Stimulated activated CD8-positive, alpha-beta memory T cell treated with anti-CD3 and anti-CD28 coated beads, Interleukin-15, amount 100 ng/mL, for 24 hours (primary cell): ENCODE measurements around the gene FXYD6.
A peak's percentile ranks its signal among the peaks of the same experiment; 100 is the strongest.
"Not testable (repeated sequence)": the region's sequence is repeated elsewhere in the genome, so short reads cannot be mapped to it uniquely, and the experiment has no call there.

Experiments
- DNase-seq: peaks from one replicate; pipeline ENCODE4 v3.0.0-alpha.2; 2020; ENCODE audit warnings: low read depth

FXYD6 gene

DNA sequence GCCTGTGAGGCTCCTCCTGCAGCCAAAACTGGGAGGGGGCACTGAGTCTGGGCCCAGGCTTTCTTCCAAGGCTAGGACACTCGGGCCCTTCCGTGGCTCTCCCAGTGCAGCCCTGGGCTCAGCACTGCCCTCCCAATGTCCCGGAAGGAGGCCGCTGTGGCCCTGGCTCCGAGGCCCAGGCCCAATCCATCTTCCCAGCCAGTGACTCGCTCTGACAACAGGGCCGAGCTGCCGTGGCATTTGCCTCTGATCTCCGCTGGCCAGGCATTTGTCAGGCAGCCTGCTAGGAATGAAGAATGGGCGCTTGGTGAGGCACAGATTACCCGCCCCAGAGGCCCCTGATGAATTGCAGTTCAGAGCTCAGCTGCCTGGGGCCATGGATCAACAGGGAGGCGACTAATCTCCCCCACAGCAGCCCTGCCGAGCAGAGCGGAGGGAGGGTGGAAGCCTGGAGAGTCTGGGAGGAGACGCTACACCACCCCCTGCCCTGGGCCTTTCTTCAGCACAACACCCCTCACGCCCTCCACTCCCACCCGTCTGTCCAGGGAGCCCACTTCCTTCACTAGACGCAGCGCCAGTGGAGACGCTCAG lies 60.2 kb downstream of the FXYD6 start:
- DNase-seq: no peak

DNA sequence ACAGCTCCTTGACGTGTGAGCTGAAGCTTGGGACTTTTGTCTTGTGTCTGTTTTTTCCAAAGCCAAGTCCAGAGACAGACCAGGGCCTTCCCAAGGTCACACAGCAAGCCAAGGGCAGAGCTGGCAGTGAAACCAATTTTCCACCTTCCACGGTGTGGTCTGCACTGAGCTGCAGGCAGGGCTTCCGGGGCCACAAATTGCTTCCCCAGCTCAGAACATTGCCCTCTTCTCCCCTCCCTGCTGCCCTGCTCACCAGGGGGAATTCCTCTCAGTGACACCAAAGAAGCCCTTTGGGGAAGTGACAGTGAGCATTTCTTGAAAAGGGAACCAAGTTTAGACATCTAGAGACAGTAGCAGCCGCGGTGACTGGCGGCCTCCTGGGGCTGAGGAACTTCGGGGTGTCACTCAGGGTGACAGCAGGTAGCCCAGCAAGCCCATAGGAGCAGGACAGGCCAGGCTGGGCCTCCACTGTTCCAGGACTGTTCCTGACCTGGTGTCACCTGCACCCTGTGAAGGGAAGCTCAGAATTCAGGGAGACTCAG lies 61.1 kb downstream of the FXYD6 start:
- DNase-seq: no peak

DNA sequence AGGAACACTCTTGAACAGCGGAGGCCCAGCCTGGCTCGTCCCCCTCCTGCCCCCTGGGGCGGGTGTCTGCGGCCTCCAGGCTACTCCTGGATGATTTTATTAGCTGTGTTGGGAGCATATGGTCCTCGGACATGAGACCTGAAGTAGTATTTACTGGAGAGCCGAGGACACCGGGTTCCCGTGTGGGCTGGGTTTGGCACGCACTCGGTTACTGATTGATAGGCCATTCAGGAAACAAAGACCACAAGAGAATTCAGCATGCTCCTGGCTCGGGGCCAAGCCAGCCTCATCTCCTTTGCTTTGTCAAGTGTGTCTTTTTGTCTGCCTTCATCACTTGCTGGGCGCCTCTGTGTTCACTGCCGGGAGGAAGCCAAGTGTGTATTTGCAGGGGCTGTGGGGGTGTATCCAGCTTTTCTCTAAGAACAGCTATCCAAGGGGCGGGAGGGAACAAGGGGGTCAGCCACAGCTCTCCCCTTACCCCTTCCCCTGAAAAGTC lies 61.6 kb downstream of the FXYD6 start:
- DNase-seq: no peak

DNA sequence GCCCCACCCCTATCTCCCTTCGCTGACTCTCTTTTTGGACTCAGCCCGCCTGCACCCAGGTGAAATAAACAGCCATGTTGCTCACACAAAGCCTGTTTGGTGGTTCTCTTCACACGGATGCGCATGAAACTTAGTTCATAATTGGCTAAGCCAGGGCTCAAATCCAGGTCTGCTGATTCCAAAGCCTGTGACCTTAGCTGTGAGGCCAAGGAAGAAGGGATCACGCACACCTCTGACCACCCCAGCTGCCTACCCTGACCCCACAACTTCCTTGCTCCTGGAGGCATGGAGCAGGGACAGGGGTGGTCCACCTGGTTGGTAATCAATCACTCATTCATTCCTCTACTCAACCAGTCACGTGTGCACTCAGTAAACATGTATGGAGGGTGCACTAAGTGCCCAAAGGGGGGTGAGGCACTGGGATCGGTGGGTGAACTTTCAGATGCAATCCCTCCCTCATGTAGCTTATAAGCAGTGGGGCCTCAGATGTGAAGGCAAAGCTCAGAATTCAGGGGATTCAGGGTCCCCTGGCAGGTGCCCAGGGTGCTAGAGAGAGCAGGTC lies 62.2 kb downstream of the FXYD6 start:
- DNase-seq: no peak

DNA sequence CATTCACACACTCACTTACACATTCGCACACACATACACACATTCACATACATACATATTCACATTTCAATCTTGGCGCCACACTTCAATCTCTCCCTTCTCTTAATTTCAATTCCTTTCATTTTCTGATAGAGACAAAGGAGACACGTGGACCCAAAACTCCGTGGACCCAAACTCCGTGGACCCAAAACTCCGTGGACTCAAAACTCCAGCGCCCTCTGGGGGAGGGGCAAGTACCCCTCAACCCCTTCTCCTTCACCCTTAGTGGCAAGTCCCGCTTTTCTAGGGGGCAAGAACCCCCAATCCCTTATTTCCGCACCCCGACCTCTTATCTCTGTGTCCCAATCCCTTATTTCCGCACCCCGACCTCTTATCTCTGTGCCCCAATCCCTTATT lies 66.4 kb downstream of the FXYD6 start:
- not testable (repeated sequence) for DNase-seq

DNA sequence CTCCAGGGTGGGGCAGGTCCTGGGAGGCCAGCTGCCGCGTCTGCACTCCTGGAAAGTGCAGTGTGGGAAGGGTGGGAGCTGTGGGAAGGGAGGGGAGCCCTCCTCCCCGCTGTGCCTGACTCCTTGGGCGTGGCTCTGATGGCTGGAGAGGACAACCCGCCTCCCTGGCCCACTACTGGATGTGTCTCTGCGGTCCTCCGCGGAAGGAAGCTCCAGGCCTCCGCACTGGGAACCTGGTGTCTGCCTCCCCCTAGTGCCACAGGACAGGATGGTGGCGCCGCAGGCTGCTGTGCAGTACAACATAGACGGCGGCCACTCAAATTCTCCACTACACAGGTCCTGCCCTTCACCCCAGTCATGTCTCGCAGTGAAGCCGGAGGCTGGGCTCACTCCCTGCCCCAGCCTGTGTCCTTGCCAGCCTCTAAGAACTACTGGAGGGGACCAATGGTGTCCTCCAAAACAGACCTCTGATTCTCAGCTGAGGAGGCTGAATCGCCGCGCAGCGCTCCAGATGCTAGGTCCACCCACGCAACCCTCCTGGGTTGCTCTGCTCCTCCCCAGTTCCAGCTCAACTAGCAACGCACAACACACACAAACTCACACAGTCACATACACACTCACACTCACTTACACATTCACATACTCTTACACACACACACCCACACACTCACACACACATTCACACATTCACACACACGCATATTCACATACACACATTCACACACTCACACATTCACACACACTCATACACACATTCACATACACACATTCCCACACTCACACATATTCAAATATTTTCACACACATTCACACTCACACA lies 67.0 kb downstream of the FXYD6 start:
- DNase-seq: no peak

DNA sequence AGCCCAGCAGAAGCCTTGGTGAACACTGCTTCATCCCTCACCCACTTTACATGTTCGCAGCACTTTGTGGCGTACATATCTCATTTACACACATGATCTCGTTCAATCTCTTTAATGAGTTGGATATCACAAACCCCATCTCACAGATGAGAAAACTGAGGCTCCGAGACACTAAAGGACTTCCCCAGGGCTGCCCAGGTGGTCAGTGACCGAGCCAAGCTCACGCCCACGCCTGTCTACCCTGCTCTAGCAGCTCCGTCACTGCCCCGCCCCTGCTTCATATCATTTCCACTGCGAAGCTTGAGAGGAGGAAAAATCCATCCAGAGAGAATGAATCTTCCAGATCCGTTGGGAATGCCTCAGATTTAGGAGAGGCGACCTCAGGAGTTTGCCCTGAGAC lies 67.7 kb downstream of the FXYD6 start:
- DNase-seq: no peak

DNA sequence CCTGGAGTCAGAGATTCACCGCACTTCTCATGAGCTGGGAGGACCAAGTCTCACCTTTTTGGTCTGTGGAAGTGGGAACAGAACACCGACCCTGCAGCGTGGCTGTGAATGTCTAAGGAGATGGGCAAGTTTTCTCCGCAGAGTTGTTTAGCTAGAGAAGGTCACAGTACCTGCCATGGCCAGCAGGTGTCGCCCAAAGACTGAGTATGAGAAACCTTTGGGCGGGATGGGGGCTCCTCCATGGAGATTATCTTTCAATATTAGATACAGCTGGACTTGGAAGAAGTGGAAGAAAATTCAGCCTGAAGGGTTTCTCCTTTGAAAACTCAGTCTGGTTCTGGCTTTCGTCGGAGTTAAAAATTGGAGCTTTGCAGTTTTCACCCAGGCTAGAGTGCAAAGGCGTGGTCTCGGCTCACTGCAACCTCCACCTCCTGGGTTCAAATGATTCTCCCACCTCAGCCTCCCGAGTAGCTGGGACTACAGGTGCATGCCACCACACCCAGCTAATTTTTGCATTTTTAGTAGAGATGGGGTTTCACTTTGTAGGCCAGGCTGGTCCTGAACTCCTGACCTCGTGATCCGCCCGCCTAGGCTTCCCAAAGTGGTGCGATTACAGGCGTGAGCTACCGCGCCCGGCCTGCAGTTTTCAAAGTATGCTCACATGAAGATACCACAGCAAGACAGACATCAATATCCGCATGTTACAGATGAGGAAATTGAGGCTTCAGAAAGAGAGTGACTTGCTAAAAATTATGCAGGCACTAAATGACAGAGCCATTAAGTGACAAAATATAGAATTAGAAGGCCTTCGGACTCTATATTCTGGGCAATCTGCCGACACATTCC lies 68.8 kb downstream of the FXYD6 start:
- peak; percentile 61 for DNase-seq

DNA sequence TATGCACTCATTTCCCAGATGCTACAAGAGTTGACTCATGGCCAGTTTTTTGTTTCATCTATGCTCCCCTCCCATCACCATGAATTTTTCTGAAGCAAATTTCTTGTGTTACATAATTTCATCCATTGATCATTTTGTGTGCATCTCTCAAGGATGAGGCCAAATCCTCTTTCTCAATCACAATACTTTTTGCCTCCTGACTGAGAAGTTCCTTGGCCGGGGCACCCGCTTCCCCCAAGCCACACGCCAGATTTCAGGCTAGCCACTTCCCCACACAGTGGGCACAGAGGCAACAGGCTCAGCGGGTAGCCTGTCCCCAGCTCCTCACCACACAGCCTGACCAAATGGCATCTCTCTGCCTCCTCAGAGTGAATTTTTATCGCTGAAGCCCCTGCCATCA lies 69.6 kb downstream of the FXYD6 start:
- DNase-seq: no peak

DNA sequence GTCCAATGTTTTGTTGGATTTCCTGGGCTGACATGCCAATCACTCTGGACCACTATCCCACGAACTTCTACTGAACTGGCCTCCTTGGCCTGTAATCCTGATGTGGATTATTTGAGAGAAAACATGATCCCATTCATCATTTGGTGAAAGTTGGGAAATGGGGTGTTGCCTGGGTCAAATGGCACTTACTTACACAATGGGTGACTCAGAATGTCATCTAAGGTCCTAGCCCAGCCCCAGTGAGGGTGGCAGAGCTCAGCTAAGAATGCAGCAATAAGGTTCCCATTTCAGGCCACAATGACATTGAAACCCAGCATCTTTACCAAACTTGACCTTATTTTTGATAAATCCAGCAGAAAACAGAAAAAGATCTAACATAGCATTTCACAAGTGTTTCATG lies 71.4 kb downstream of the FXYD6 start:
- no peak for DNase-seq

DNA sequence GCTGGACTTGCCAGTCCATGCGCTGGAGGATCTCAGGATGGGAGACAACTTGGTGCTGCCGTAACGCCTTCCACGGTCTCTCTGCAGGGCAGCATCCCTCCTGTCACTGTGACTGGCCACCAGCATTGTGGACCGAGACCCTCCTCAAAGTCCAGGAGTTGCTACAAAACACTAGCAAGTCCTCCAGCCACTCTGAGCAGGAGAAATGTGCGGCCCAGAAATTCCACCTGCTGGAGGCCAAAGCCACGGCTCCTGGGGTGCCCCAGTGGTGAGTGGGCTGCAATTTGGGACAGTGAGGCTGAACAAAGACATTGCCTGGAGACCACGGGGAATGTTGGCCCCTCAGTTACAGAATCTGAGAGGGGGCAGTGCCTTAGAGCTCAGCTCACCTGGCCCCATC lies 72.6 kb downstream of the FXYD6 start:
- DNase-seq: no peak

DNA sequence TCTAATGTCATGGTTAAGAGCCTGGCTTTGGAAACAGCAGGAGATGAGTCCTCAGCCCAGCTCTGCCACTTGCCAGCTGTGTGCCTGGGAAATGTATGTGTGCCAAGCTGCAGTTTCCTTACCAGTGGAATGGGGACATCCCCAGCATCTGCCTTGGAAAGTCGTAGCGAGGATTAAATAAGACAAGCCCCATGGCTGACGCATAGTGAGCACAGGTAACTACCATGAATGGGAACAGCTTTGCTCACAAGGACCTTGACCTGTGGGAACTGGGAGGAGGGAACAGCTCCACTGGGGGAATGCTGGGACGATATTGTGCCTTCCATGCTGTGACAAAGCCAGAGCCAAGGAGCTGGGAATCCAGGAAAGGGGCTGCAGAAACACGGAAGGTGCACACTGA lies 76.8 kb downstream of the FXYD6 start:
- no peak for DNase-seq

DNA sequence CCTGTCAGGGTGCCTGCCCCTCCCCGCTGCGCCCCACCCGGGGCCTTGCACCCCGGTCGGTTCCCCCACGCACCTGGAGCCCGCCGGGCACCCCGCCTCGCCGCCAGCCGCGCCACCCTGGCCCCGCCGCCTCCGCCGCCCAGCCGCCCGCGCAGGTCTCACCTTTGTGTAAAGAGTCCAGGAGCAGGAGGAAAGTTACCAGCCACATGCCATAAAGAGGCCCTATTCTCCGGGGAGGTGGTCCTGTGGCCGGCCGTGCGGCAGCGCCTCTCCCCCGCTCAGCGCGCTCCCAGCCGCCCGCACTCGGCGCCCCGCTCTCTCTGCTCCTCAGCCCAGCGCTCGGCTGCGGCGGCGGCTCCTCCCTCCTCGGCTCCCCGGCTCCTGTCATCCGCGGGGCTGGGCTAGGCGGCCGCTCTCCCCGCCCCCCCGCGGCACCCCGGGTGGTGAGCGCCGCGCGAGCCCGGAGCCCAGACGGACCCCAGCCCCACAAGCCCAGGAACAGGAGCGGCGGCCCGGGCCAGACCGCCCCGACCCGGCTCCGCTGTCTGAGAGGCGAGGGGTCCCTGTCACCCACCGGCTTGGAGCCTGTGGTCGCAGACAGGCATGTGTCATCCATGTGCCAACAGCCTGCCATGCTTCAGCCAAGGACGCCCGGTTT lies 79.5 kb downstream of the FXYD6 start, which contains the start of gene DSCAML1:
TSS of gene DSCAML1 (minus strand) at position 345 of the 658 bp plus-strand sequence. CDS start at position 208, 137 bp downstream.
- DNase-seq: no peak

DNA sequence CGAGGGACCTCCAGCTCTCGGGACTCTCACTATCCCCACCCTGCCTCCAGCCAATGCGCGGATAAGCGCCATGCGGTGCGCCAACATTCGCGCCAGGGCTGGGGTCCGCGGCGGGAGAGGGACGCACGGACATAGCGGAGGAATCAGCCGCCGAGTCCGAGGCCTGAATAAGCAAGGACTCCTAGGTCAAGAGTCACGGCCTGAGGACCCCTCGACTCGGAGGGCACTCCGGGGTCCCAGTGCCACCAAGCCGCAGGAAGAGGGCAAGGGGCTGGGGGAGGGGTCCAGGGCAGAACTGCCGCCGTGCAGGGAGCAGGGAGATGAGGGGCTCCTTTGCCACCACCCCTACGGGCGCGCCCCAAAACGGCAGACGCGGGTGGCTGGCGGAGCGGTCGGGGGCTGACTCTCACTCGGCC lies 80.0 kb downstream of the FXYD6 start:
- DNase-seq: no peak

DNA sequence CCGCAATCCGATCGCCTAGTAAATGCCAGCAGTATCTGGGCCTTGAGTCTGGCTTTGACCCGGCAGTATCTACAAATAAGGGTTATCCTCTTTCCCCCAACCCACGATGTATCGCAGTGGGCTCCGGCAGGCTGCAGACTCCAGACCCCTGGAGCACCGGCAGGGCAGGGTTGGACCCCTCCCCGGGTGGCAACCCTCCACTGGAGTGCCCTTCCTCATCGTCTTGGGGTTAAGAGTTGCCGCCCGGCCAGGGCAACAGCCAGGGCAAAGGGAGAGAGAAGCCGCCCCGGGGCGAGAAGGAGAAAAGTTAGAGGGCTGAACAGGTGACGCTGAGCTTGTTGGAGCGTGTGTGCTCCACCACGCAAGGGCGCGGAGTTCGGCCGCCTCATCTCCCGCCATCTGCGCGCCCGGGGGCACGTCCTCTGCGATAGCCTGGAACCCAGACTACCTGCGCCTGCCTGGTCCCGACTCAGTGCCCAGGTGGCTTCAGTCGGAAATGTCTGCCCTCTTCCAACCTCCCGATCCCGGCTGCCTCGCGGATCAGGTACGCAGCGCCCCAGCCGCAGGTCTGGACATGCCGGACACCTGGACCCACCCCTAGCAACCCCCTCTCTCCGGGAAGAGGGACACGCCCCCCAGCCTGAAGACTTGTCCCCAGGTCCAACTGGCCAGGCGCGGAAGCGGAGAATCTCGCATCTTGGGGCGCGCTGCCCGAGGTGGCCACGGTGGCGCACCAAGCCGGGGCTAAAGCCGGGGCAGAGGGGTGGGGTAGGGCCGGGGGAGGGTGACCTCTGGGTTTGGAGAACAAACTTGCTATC lies 80.6 kb downstream of the FXYD6 start:
- no peak for DNase-seq

DNA sequence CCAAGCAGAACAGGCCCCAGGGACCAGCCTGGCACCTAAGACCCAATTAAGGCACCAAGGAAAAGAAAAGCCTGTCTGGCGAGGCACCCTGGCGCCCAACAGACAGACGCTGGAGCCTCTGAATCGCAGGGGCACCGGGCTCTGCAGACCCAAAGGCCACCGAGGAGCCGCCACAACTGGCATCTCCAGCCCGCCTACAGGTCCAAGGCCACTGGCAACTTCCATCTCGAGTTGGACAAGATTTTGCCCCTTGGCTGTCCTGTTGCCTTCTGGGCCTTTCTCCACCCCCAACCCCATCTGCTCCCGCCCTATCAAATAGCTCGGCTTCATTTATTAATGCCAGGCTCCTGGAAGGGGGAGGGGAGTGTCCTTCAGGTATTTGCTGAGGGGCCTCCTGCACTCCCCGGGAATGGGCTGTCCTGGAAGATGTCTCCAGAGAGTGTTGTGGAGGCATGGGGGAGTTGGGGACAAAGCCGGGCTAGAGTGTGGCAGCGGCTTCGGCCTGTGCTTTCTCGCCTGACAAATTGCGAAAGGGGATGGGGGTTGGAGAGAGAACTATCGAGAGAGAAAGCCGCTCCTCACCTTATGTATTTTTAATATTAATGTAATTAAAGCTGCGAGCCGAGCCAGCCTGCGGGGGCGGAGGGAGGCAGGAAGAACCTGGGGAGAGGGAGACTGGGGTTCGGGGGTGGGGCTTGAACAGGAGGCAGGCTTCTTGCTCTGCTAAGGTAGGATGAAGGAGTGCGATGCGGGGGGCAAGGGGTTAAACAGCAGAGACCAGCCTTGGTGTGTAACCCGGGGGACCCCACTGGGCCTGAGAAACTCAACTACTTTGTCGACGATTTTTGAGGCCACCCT lies 81.5 kb downstream of the FXYD6 start:
- DNase-seq: no peak

DNA sequence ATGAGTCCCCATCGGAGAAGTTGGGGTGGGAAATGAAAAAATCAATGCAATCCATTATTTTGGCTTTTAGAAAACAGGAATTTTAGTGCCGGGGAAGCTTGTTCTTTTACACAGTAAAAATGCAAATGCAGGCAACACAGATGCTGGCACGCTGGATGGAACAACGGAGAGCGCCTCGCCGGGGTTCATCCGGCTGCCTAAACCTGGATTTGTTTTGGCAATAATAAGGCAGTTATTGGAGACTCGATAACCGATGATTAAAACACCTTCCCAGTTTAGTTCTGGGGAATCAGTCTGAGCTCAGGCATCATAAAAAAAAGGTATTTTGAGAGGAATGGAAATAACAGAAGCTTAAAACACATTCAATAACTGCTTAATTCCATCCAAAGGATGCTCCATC lies 82.3 kb downstream of the FXYD6 start:
- no peak for DNase-seq

DNA sequence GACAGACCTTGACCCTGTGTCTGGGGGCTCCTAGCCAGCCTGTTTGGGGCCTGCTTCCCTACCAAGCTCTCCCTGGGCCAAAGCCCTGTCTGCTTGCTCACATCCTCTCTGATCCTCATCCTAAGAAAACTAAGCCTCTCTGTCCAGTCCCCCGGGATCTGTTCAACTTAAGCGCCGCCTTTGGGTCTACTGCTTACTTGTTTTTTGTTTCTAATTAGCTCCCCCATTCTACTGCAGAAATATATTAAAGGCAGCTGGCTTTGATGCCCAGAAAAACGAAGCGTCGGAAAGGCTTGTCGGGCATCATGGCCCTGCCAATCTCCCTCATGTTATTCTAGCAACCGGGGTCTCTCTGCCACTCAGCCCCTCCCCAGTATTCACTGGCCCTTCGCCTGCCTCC lies 82.9 kb downstream of the FXYD6 start:
- no peak for DNase-seq

DNA sequence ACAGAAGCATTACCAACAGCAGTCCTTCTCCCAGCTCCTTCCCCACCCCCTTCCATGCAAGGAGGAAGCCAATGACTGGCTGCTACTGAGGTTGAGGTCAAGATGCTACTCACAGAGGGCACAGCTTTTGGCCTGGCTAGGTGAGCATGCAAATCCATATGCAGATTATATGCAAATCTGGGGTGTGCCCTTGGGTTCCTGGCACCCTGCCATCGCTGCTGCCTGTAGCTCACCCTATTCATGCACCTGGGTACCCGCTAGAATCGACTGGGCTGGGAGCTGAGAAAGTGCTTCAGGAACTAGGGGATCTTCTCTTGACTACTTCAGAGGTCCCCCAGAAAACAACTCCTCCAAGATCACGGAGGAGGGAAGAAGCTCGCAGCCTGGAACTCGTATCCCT lies 83.5 kb downstream of the FXYD6 start:
- no peak for DNase-seq

DNA sequence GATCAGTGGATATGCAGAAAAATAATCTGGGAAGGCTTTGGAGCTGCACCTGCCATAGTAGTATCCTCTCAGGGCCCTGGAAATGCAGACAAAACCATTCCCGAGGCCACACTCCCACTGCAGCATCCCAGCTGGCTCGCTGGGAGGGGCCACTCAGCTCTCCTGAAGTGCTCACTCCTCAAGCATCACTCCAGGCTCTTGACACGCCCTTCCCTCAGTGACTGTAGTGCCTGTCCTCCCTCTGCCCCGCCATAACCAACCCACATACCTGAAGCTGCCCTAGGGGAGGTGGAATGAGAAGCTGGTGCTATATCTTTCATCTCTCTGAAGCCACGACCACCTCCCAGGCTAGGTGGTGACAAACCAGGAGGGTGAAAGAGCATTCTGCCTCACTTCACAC lies 84.2 kb downstream of the FXYD6 start:
- DNase-seq: no peak
